DND-41 (cell line): ENCODE results near the gene THUMPD2.

Source experiments
- ATAC-seq: fragments of 200-7000 bp; cut with Tn5 transposase; 3 replicates; pipeline ENCODE4 v1.9.1; 2021; ENCODE audit warnings: low read depth; ENCODE audit not compliant: insufficient read depth
- DNase-seq: peaks from one replicate; pipeline ENCODE4 v3.0.0-alpha.2; 2020
- H2AFZ ChIP-seq: 2 replicates; pipeline ENCODE4 v1.6.0; 2012; ENCODE audit warnings: low read depth, low read length
- H3K27ac ChIP-seq: 2 replicates; pipeline ENCODE4 v1.5.1; 2012; ENCODE audit warnings: low read length, inconsistent platforms
- H3K27me3 ChIP-seq: fragments of 200-600 bp; sonication (generic); 2 replicates; pipeline ENCODE4 v1.6.0; 2012; ENCODE audit warnings: low read length, mild to moderate bottlenecking, inconsistent platforms; ENCODE audit not compliant: insufficient read depth, poor library complexity
- H3K36me3 ChIP-seq: 2 replicates; pipeline ENCODE4 v1.5.1; 2012; ENCODE audit warnings: low read length, inconsistent platforms; ENCODE audit not compliant: insufficient read depth
- H3K4me1 ChIP-seq: 2 replicates; pipeline ENCODE4 v1.5.1; 2012; ENCODE audit warnings: mild to moderate bottlenecking, low read length; ENCODE audit not compliant: insufficient read depth
- H3K4me2 ChIP-seq: 2 replicates; pipeline ENCODE4 v1.6.0; 2012; ENCODE audit warnings: mild to moderate bottlenecking, moderate library complexity, low read length, inconsistent platforms; ENCODE audit not compliant: insufficient read depth
- H3K4me3 ChIP-seq, 2 experiments: fragments of 200-600 bp in 1 of 2; shearing (Covaris generic) in 1 of 2; 2 replicates each; pipeline ENCODE4 v1.5.1; 2012 to 2016; ENCODE audit warnings: inconsistent platforms in 2 of 2, low read length in 2 of 2, mild to moderate bottlenecking in 2 of 2, low read depth in 1 of 2, moderate library complexity in 1 of 2
- H3K79me2 ChIP-seq: 2 replicates; pipeline ENCODE4 v1.6.0; 2012; ENCODE audit warnings: low read length, inconsistent platforms; ENCODE audit not compliant: insufficient read depth
- H3K9ac ChIP-seq: 2 replicates; pipeline ENCODE4 v1.6.0; 2012; ENCODE audit warnings: low read depth, mild to moderate bottlenecking, inconsistent platforms, low read length, moderate library complexity
- H3K9me3 ChIP-seq: 2 replicates; pipeline ENCODE4 v1.5.1; 2012; ENCODE audit warnings: low read length, moderate library complexity, mild to moderate bottlenecking, inconsistent platforms; ENCODE audit not compliant: insufficient read depth, severe bottlenecking
- H4K20me1 ChIP-seq: 2 replicates; pipeline ENCODE4 v1.6.0; 2012; ENCODE audit warnings: low read length; ENCODE audit not compliant: insufficient read depth
- CTCF ChIP-seq: IDR thresholded peaks from 2 replicates; pipeline ENCODE4 v1.5.1; 2012; ENCODE audit warnings: borderline replicate concordance, low read length, moderate library complexity, mild to moderate bottlenecking; ENCODE audit not compliant: poor library complexity, severe bottlenecking; ENCODE audit errors: extremely low read depth
- EZH2 ChIP-seq: IDR thresholded peaks from 3 replicates; pipeline ENCODE4 v1.6.1; 2012; ENCODE audit warnings: borderline replicate concordance, low read depth, mild to moderate bottlenecking, moderate library complexity, low read length, inconsistent platforms; ENCODE audit not compliant: severe bottlenecking

THUMPD2 gene

GRCh38 chr2:39705638-39706037, 73.4 kb downstream of the THUMPD2 start:
- H3K4me2 ChIP-seq = no peak overlapping the region
- no peak overlapping the region for H3K27ac ChIP-seq
- H3K27me3 ChIP-seq = no peaks in the 10 kb centered on the region
- H3K36me3 ChIP-seq = no peaks in the 10 kb centered on the region
- no peaks in the 10 kb centered on the region for H3K4me1 ChIP-seq
- no peaks in the 10 kb centered on the region for H3K79me2 ChIP-seq
- no peak overlapping the region for H3K9ac ChIP-seq
- ATAC-seq (no peak), DNase-seq (no peak)
- H3K4me3 ChIP-seq = no peak overlapping the region
- TF ChIP-seq CTCF (no peak), EZH2 (no peak)
- H4K20me1 ChIP-seq = no peaks in the 10 kb centered on the region
- no peak overlapping the region for H2AFZ ChIP-seq
- peaks cover 22% of the 10 kb centered on the region for H3K9me3 ChIP-seq

GRCh38 chr2:39704540-39704939, 74.5 kb downstream of the THUMPD2 start:
- H3K9ac ChIP-seq = no peak overlapping the region
- no peaks in the 10 kb centered on the region for H3K79me2 ChIP-seq
- ATAC-seq = no peak

GRCh38 chr2:39703181-39703872, 75.7 kb downstream of the THUMPD2 start:
- ATAC-seq = no peak
- DNase-seq = no peak
- H3K9me3 ChIP-seq = peaks cover 22% of the 10 kb centered on the region

More at GRCh38 chr2:39704540-39704939, 74.5 kb downstream of the THUMPD2 start:
- Histone ChIP-seq H3K27me3 (no peaks in the 10 kb centered on the region), H3K4me3 (no peak overlapping the region), H4K20me1 (no peaks in the 10 kb centered on the region), H3K27ac (no peak overlapping the region), H3K4me2 (no peak overlapping the region), H3K4me1 (no peaks in the 10 kb centered on the region), H3K36me3 (no peaks in the 10 kb centered on the region), H3K9me3 (peaks cover 22% of the 10 kb centered on the region), H2AFZ (no peak overlapping the region)
- TF ChIP-seq EZH2 (no peak), CTCF (no peak)
- no peak for DNase-seq

More at GRCh38 chr2:39703181-39703872, 75.7 kb downstream of the THUMPD2 start:
- Histone ChIP-seq H3K9ac (no peak overlapping the region), H3K27me3 (no peaks in the 10 kb centered on the region), H3K4me1 (no peaks in the 10 kb centered on the region), H3K79me2 (no peaks in the 10 kb centered on the region), H3K4me2 (no peak overlapping the region), H2AFZ (no peak overlapping the region), H3K4me3 (no peak overlapping the region), H4K20me1 (no peaks in the 10 kb centered on the region), H3K36me3 (no peaks in the 10 kb centered on the region), H3K27ac (no peak overlapping the region)
- TF ChIP-seq EZH2 (no peak), CTCF (no peak)
